Neural progenitor cell (in vitro differentiated cells): ENCODE results near the gene SYT7.

Experiments
- CTCF ChIP-seq: fragments of 200-600 bp; sonication (generic); IDR thresholded peaks from 2 replicates; pipeline ENCODE4 v1.5.1; 2017; ENCODE audit warnings: antibody characterized with exemption, mild to moderate bottlenecking
- EZH2 ChIP-seq: fragments of 200-600 bp; sonication (generic); IDR thresholded peaks from 2 replicates; pipeline ENCODE4 v1.6.1; 2017; ENCODE audit warnings: antibody characterized with exemption, mild to moderate bottlenecking, moderate library complexity
- EZH2phosphoT487 ChIP-seq: fragments of 200-600 bp; sonication (generic); IDR thresholded peaks from 2 replicates; pipeline ENCODE4 v1.6.1; 2017; ENCODE audit warnings: antibody characterized with exemption

DNA sequence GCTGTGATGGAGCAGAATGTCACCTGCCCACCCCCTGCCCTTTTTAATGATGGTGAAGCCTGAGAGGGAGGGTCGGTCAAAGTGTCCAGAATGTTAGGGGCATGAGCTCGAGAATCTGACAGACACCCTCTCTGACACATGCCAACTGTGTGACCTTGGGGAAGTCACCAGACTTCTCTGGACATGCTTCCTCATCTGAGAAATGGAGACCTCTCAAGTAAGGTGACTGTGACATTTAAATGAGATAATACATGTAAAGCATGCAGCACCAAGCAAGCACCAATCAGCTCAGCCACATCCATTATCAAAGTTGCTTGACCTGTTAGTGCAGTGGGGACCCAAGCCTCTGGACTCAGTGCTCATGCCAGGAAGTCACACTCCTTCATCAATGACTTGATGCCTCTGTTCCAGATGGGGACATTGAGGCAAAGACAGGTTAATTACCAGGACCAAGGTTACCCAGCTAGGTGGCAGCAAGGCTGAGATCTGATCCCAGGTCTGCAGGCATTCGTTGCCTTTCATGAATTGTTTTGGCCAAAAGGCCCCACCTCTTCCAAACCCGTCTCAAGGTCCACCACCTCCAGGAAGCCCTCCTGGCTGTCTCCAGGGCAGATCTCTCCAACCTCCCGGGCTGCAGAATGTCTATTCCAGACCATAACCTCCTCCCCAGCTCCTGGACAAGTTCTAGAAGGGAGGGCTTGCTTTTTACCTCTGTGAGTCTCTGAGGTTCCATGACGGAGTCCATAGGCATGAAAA lies 38.8 kb upstream of the SYT7 start:
- TF ChIP-seq CTCF (no peak), EZH2 (no peak), EZH2phosphoT487 (no peak)
